Astrocyte (in vitro differentiated cells and primary cell): Measurements from ENCODE around the gene TMPRSS3.

ENCODE experiments used
- CTCF ChIP-seq: IDR thresholded peaks from 2 replicates; pipeline ENCODE4 v1.5.1; 2011; ENCODE audit warnings: low read depth, mild to moderate bottlenecking, inconsistent platforms, low read length, moderate library complexity; ENCODE audit not compliant: insufficient read depth
- EZH2 ChIP-seq: IDR thresholded peaks from 2 replicates; pipeline ENCODE4 v1.6.1; 2012; ENCODE audit warnings: mild to moderate bottlenecking, low read length, inconsistent platforms; ENCODE audit not compliant: insufficient read depth

- TF ChIP-seq CTCF (no peak), EZH2 (no peak)
These were observed 21.7 kb upstream of the TMPRSS3 start for GRCh38 chr21:42417533-42417932.
